ENCODE measurements around the gene FXN.

The FXN gene

DNA sequence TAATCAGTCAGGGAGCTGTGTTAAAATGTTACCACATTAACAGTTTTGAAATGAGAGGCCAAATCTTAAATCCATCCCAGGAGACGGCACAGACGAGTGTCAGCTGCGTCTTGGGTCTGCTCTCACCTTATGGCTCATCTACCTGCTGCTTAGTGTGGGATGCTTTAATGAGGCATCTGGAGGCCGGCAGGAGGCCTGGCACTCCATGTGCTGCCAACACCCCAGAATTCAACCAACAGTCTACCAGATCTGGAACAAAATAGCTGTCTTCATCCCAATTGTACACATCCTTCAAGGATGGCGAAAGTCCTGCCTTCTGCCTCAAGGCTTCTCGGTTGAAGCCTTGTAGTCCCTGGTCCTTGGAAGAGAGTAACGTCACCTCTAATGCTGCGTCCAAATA, 33.6 kb upstream of the FXN start:
- Histone ChIP-seq H3K9me3 (ENCODE audit: low read length) (no peaks in the 10 kb centered on the region), H3K79me2 (ENCODE audit: insufficient read depth, low read length) (no peaks in the 10 kb centered on the region), H3K4me2 (ENCODE audit: low read length) (no peak overlapping the region), H3K9me2 (ENCODE audit: low read depth, low read length) (no peaks in the 10 kb centered on the region), H3K27me3 (ENCODE audit: insufficient read depth, low read length) (no peaks in the 10 kb centered on the region), H3K27ac (ENCODE audit: low read depth, low read length, poor library complexity, severe bottlenecking) (no peak overlapping the region), H3K4me3 (ENCODE audit: low read depth, low read length, poor library complexity, severe bottlenecking) (no peak overlapping the region), H3F3A (ENCODE audit: insufficient read depth, low read length) (no peaks in the 10 kb centered on the region), H3K4me1 (ENCODE audit: insufficient read depth, low read length, severe bottlenecking) (no peaks in the 10 kb centered on the region), H2AFZ (ENCODE audit: low read length) (no peak overlapping the region), H3K9ac (ENCODE audit: low read length) (no peak overlapping the region), H4K20me1 (ENCODE audit: insufficient read depth, low read length) (no peaks in the 10 kb centered on the region), H3K36me3 (ENCODE audit: insufficient read depth, low read length) (no peaks in the 10 kb centered on the region)
- no peak for TF ChIP-seq EZH2 (IDR thresholded peaks at IDR 0.05; ENCODE audit: borderline replicate concordance, low read length)
- TF ChIP-seq, protein P1, sequence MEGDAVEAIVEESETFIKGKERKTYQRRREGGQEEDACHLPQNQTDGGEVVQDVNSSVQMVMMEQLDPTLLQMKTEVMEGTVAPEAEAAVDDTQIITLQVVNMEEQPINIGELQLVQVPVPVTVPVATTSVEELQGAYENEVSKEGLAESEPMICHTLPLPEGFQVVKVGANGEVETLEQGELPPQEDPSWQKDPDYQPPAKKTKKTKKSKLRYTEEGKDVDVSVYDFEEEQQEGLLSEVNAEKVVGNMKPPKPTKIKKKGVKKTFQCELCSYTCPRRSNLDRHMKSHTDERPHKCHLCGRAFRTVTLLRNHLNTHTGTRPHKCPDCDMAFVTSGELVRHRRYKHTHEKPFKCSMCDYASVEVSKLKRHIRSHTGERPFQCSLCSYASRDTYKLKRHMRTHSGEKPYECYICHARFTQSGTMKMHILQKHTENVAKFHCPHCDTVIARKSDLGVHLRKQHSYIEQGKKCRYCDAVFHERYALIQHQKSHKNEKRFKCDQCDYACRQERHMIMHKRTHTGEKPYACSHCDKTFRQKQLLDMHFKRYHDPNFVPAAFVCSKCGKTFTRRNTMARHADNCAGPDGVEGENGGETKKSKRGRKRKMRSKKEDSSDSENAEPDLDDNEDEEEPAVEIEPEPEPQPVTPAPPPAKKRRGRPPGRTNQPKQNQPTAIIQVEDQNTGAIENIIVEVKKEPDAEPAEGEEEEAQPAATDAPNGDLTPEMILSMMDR (IDR thresholded peaks at IDR 0.05; ENCODE audit: low read length) = no peak

- no peaks in the 10 kb centered on the region for H3K27me3 ChIP-seq (ENCODE audit: insufficient read depth, low read length)
Observed at GRCh38 chr9:69003051-69003450, 32.5 kb upstream of the FXN start.

DNA sequence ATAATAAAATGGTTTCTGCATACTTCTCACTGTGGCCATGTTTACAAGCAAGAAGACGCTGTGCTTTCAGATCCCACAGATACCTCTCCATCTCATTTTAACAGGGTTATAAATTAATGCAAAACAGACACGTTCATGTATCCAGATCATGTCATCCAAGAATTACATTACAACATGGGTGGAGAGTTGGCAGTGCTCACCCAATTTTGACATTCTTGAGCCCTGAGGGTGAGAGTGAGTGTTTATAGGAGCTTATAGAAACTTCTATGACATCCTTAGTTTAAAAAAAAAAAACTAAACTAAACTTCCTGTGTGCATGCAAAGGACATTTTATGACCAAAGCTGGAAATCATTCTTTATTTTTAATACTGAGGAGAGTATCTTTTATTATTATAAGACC, 30.7 kb upstream of the FXN start:
- no peaks in the 10 kb centered on the region for H3K36me3 ChIP-seq (ENCODE audit: insufficient read depth, low read length)
- no peak overlapping the region for H3K4me3 ChIP-seq (ENCODE audit: low read depth, low read length, poor library complexity, severe bottlenecking)
- no peak overlapping the region for H2AFZ ChIP-seq (ENCODE audit: low read length)
- H3K9me3 ChIP-seq (ENCODE audit: low read length) = no peaks in the 10 kb centered on the region
- H3K79me2 ChIP-seq (ENCODE audit: insufficient read depth, low read length) = no peaks in the 10 kb centered on the region
- no peak overlapping the region for H3K4me2 ChIP-seq (ENCODE audit: low read length)
- no peak overlapping the region for H3K27ac ChIP-seq (ENCODE audit: low read depth, low read length, poor library complexity, severe bottlenecking)
- H3F3A ChIP-seq (ENCODE audit: insufficient read depth, low read length) = no peaks in the 10 kb centered on the region
- no peaks in the 10 kb centered on the region for H3K27me3 ChIP-seq (ENCODE audit: insufficient read depth, low read length)
- no peaks in the 10 kb centered on the region for H3K4me1 ChIP-seq (ENCODE audit: insufficient read depth, low read length, severe bottlenecking)
- H4K20me1 ChIP-seq (ENCODE audit: insufficient read depth, low read length) = no peaks in the 10 kb centered on the region
- no peak for TF ChIP-seq EZH2 (IDR thresholded peaks at IDR 0.05; ENCODE audit: borderline replicate concordance, low read length)
- TF ChIP-seq, protein P1 (IDR thresholded peaks at IDR 0.05; ENCODE audit: low read length) = no peak
- H3K9me2 ChIP-seq (ENCODE audit: low read depth, low read length) = no peaks in the 10 kb centered on the region
- no peak overlapping the region for H3K9ac ChIP-seq (ENCODE audit: low read length)

More at GRCh38 chr9:69003051-69003450, 32.5 kb upstream of the FXN start:
- no peaks in the 10 kb centered on the region for H4K20me1 ChIP-seq (ENCODE audit: insufficient read depth, low read length)
- H3K4me2 ChIP-seq (ENCODE audit: low read length) = no peak overlapping the region
- no peaks in the 10 kb centered on the region for H3K4me1 ChIP-seq (ENCODE audit: insufficient read depth, low read length, severe bottlenecking)
- H3K27ac ChIP-seq (ENCODE audit: low read depth, low read length, poor library complexity, severe bottlenecking) = no peak overlapping the region
- no peak overlapping the region for H3K9ac ChIP-seq (ENCODE audit: low read length)
- no peak overlapping the region for H3K4me3 ChIP-seq (ENCODE audit: low read depth, low read length, poor library complexity, severe bottlenecking)
- TF ChIP-seq, protein P1 (IDR thresholded peaks at IDR 0.05; ENCODE audit: low read length) = no peak
- no peak for TF ChIP-seq EZH2 (IDR thresholded peaks at IDR 0.05; ENCODE audit: borderline replicate concordance, low read length)
- no peak overlapping the region for H2AFZ ChIP-seq (ENCODE audit: low read length)
- H3K9me3 ChIP-seq (ENCODE audit: low read length) = no peaks in the 10 kb centered on the region
- H3F3A ChIP-seq (ENCODE audit: insufficient read depth, low read length) = no peaks in the 10 kb centered on the region
- H3K79me2 ChIP-seq (ENCODE audit: insufficient read depth, low read length) = no peaks in the 10 kb centered on the region
- H3K9me2 ChIP-seq (ENCODE audit: low read depth, low read length) = no peaks in the 10 kb centered on the region
- H3K36me3 ChIP-seq (ENCODE audit: insufficient read depth, low read length) = no peaks in the 10 kb centered on the region
